ENCODE results near the gene C16orf46.
A peak's percentile ranks its signal among the peaks of the same experiment; 100 is the strongest.
"Not testable (repeated sequence)": the region's sequence is repeated elsewhere in the genome, so short reads cannot be mapped to it uniquely, and the experiment has no call there.

Gene C16orf46, protein sequence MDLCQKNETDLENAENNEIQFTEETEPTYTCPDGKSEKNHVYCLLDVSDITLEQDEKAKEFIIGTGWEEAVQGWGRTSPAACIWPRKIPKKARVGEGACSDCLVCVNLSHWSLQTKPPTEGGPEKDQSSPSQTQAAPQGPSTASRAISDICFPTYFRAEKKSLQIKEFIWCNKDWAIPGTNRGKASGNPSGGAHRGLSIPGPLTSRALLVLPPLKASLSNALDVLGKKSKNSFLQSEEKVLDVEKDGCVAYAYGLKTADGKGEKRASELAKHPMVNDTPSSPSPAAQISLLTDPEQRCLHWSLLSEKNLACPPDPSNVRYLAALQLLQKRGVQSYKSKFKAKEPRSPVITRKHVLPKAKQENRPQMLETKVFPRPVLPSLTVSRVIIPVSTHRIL
- total RNA-seq: 0.06 to 0.09 reads per million in 2 experiments

DNA sequence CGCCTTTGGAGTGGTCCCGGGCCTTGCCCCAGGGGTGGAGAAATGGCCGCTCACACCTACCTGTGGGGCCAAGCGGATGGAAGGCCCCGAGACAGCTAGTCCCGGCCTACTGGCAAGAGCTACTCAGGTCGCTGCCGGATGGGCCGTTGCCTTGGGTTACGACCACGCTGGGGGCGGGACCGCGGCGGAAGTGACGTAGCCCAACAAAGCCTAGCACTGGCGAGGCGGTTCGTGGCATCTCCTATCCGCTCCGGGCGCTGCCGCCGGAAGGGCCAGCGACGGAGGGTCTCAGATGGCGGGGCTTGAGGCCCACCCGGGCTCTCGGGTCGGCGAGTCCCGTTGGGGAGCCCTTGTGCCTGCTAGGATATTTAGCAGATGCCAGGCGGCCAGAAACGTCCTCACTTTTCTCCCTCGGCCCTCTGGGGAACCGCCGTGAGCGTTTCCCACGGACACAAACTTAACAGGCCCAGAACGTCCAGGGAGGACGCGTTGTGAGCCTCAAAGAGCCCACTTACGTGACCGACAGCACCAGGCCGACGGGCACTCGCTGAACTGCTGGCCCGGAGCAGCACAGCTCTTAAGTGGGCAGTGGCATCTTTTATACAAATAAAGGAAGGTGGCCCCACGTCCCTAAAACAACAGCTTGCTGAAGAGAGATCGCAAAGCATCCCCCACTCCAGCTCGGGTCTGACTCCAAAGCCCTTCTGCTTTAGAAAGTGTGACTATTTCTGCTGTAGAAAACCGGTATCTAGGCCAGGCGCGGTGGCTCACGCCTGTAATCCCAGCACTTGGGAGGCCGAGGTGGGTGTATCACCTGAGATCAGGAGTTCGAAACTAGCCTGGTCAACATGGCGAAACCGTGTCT is at the start of gene C16orf46:
Gene C16orf46 (minus strand): TSS at position 163 of the 865 bp plus-strand sequence. CDS start 13,283 bp downstream, outside the sequence.
- DNase-seq (ENCODE audit: low read depth): peak; percentile 91

DNA sequence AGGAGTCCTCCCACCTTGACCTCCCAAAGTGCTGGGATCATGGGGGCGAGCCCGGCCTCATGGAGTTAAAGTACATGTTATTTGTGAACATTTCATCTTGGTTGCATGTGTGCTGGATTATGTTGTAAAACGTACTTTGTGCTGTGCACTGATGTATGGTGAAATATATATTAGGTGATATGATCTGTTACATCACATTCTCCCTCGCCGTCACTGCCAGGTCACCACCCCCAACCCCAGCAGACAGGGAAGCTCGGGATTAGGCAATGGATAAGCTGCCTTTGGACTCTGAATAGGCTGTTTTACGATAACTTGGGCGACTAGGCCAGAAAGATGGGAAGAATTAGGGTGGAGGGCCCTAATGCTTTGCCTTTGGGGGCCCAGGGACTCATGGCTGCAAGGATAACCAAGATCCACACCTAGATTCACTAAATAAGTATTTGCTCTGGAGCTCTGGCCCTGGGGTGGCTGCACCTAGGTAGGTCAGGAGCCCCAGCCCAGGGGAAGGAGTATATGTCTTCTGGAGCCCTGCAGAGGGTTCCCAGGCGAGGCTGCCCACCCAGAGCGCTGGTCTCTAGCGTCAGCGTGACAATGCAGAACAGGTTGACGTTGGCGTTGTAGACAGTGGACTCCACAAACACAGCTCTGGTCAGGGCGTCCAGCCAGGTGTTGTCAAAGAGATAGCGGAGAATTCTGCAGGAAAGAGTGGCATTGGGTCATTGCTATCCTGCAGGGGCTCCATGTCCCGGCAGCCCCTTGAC is 46.2 kb upstream of the C16orf46 start:
- no peak for DNase-seq (ENCODE audit: low read depth)

DNA sequence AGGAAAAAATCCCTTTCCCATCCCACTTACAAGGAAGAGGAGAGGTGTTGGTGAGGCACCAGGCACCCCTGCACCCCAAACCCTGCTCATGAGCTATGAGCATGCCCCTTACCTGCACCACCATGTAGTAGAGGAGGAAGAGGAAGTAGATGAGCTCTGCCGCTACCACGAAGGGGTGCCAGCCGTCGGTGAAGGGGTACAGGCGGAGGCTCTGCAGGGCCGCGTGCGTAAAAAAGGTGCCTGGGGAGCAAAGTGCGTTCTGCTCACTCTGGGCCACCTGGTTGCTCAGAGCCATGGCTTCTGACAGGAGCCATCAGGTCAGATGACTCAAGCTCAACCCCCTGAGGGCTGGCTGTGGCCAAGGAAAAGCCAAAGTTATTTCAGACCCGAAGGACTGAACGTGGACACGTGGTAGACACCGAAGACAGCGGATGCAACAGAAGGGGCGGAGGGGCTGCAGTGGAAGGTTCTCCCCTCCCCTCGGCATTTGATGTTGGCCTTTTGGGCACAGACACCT is 44.5 kb upstream of the C16orf46 start:
- DNase-seq (ENCODE audit: low read depth): no peak

DNA sequence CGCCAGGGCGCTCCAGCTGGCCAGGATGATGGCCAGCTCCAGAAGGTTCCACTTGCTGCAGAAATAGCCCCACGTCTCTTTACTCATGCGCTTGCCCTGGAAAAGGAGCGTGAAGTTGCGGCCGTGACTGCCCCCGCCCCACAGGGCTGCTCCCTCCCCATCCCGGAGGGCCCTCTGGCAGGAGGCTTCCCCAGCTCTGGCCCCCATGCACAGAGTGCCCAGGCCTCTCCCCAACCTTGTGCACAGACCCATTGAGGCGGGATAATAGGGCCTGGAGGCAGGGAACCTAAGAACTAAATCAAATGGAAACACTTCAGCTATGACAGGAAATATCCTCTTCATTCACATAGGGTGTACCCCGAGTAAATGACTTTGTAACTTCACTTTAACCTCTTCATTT is 40.4 kb upstream of the C16orf46 start:
- DNase-seq (ENCODE audit: low read depth): no peak

DNA sequence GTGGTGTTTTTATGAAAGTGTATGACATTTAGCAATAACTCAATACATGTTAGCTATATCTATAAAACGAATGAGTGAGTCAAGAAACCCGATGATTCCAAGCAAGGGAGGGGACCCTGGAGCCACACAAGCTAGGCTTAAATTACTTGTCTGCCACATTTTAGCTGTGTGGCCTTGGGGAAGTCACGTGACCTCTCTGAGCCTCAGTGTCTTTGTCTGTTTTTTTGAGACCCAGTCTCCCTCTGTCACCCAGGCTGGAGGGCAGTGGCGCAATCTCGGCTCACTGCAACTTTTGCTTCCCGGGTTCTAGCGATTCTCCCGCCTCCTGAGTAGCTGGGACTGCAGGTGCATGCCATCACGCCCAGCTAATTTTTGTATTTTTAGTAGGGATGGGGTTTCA is 39.2 kb upstream of the C16orf46 start:
- DNase-seq (ENCODE audit: low read depth): no peak

DNA sequence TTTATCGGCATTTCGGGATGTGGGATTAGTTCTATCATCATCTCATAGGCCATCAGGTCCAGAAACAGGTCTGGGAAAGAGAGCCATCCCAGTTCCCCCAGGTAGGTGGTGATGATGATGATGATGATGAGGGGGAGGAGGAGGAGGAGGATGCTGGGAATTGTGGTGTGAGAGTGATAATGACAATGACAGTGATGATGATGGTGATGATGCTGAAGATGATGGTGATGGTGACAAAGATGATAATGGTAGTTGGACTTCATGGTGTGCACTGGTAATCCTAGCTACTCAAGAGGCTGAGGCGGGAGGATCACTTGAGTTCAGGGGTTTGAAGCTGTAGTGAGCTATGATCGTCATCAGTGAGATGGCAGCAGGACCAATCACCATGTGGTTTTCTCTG is 35.4 kb upstream of the C16orf46 start:
- DNase-seq (ENCODE audit: low read depth): no peak

DNA sequence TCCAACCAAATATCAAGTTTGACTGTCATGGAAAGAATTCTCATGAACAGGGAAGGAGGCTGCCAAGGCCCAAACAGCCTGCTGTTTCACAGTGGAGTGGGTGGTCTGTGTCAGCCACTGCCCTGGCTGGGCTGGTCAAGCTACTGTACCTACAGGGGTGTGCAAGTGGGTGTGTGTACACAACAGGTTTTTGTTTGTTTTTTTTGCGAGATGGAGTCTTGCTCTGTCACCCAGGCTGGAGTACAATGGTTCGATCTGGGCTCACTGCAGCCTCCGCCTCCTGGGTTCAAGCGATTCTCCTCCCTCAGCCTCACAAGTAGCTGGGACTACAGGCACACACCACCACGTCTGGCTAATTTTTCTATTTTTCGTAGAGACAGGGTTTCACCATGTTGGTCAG is 32.2 kb upstream of the C16orf46 start:
- not testable (repeated sequence) for DNase-seq (ENCODE audit: low read depth)

DNA sequence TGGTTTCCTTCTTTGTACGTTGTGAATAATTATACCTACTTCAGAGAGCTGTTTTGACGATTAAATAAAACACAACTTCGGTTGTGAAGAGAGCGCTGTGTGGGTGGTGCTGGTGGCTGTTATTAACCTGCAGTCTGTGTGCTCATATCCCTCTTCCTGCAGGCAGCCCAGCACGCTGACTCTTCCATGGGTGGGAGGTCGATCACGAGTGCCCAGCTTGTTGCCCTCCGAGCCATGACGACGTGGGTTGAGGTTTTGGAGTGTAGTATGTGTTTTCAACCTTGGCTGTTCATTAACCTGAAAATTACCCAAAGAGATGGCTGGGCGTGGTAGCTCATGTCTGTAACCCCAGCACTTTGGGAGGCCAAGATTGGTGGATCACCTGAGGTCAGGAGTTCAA is 30.5 kb upstream of the C16orf46 start:
- no peak for DNase-seq (ENCODE audit: low read depth)

DNA sequence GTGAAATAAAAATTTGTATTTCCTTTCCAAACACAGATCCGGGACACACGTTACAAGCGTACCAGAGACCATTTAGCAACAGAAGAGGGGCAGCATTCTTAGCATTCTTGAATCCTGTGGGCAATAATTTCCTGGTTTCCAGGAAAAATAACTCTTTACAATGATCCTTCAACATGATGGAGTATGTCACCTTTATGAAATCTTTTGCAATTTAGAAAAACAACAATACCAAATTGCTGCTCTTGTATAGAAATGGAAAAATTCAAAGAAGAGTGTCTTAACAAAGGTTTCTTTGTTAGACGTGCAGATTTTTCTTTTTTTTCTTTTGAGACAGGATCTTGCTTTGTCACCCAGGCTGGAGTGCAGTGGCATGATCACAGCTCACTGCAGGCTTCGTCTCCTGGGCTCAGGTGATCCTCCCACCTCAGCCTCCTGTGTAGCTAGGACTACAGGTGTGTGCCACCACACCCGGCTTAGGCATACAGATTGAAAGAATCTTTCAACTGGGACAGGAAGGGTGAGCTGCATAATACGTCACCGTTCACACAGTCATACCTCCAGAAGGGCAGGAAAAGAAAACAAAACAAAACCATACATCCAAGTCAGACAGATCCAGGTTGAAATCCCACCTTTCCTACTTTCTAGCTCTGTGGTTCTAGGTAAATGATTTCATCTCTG is 29.9 kb upstream of the C16orf46 start:
- no peak for DNase-seq (ENCODE audit: low read depth)

DNA sequence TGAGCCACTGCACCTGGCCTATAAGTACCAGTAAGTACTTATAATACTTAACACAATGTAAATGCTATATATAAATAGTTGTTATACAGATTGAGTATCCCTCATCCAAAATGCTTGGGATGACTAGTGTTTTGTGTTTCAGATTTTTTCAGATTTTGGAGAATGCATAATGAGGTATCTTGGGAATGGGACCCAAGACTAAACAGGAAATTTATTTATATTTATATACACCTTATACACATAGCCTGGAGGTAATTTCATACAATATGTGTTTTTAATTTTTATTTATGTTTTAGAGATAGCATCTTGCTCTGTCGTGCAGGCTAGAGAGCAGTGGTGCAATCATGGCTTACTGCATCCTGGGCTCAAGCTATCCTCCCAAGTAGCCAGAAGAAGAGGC is 28.9 kb upstream of the C16orf46 start:
- no peak for DNase-seq (ENCODE audit: low read depth)

DNA sequence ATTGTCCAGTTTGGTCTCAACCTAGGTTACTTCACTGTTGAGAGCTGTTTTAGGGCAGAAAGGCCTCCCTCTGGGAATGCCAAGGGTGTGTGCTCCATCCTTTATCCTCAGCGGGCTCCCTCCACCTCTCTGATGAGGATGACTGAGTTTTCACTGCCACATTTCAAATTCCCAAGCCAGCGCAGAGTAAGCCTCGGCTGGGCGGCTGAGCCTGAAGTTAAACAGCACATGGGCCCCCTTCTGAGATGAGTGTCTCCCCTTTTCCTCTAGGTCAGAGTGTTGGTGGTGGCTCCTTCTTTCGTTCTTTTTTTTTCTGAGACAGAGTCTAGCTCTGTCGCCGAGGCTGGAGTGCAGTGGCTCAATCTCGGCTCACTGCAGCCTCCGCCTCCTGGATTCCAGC is 24.7 kb upstream of the C16orf46 start:
- no peak for DNase-seq (ENCODE audit: low read depth)

DNA sequence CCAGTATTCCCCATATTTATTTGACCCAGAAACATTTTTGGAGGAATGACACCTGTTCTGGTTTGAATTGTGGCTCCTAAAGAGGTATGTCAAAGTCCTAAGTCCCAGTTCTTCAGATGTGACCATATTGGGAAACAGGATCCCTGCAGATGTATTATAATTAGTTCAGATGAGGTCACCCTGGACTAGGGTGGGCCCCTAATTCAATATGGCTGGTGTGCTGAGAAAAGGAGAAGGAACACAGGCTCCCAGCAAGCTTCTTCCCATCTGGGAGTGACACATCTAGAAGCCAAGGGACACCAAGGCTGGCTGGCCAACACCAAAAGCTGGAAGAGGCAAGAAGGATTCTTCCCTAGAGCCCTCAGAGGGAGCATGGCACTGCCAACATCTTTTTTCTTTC is 22.9 kb upstream of the C16orf46 start:
- DNase-seq (ENCODE audit: low read depth): no peak

DNA sequence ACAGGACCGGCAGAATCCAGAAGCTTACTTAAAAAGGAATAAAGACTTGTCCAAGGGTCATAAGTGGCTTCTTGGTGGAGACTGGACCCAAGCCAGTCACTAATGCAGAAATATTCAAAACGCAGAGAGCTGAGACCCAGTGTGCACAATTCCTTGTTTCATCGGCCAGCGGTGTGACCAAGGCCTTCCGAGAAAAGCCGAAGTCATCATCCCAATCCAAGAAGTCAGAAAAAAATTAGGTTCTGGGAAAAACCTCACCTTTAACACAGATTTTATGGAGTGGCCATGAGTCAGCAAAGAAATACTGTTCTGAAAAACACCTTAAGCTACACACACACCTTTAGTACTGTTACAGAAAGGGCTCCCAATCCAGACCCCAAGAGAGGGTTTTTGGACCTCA is 20.2 kb upstream of the C16orf46 start:
- no peak for DNase-seq (ENCODE audit: low read depth)

DNA sequence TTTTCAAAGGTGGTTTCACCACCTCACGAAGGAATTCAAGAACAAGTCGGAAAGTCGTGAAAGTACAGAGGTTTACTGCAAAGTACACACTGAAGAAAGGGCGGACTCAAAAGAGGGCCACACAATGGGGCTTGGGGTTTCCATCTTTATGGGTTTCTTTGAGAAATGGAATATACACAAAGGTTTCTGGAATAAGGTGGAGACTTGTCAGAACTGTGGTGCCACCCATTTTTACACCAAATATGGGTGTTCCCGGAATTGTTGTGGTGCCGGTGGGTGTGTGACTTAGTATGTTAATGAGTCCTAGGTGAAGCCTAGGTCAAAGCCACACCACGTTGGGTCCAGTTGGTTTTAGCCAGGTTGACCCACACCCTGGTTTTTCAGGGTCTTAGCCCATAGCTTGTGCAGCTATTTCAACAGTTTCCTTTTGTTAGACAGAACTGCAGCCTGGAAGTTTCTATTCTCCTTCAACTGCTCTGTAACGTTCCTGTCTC is 19.7 kb upstream of the C16orf46 start:
- DNase-seq (ENCODE audit: low read depth): no peak

DNA sequence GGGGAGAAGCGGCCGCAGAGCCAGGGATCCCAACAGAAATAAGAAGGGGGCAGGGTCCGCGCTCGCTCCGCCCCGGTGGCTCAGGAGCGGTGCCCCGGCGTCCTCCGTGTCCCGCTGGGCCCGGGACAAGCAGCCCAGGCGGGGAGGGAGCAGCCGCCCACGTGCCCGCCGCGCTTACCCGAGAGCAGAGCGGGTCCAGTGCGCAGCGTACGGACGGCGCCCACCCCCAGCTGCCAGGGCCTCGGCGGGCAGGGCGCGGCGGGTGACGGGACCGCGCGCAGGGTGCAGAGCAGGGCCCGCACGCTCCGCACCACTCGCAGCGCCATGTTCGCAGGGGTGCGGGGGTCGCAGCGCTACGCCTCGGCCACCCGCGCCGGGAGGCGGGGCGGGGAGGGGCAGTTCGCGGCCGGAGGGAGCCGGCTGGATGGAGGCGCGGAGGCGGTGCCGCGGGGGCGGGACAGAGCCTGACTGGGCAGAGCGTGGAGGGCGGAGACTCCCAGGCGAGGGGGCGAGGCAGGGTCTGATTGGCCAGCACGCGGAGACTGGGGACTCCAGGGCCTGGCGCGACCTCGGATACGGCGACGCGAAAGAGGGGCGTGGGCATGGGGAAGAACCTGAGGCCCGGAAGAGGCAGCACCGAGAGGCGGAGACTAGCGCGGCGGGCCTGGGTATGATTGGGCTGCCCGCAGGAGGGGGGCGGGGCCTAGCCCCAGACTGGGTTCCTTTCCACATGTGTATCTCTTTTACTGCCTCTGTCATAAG is 19.1 kb upstream of the C16orf46 start, which contains the start of gene GCSH:
Gene GCSH (minus strand): TSS at position 443 of the 762 bp plus-strand sequence. CDS start 117 bp downstream, at position 326.
- DNase-seq (ENCODE audit: low read depth): peak; percentile 98

DNA sequence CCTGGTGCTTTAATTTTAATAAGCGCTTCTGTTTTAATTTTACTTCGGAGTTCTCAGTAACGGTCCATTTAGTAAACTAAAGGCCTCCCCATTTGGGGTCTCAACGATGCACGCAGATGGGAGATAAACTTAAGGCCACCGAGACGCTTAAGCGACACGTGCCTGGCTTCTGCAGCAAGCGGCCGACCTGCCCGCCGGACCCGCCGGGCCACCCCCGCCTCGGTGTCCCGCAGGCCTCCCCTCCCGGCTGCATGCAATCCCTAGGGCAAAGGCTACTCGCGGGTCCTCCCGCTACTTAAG is 18.6 kb upstream of the C16orf46 start:
- DNase-seq (ENCODE audit: low read depth): no peak

DNA sequence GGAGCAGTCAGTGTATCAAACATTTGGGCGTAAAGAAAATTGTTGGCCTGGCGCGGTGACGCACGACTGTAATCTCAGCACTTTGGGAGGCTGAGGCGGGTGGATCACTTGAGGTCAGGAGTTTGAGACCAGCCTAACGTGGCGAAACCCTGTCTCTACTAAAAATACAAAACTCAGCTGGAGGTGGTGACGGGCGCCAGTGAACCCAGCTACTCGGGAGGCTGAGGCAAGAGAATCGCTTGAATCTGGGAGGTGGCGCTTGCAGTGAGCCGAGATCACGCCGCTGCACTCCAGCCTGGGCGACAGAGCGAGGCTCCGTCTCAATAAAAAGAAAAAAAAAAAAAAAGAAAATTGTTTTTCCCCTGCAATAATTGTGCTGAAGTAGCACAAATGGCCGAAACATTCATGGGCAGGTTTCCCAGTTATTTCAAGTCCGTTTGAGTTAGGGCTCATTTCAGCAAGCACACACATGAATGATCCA is 17.8 kb upstream of the C16orf46 start:
- no peak for DNase-seq (ENCODE audit: low read depth)

DNA sequence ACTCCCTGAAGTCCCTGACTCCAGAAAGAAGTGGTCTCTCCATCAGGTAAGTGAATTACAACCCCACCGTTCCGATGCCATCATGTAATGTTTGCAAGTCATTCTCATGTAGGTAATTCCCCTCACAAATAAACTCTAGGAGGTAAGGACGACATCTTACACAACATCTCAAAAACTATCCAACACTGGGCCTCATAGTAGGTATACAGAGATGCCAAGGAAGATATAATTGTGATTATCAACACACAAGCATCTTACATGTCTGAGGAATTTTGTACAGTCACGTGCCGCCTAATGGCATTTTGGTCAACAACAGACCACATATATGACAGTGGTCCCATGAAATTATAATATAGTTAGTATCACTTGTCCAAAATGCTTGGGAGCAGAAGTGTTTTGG is 11.8 kb upstream of the C16orf46 start:
- DNase-seq (ENCODE audit: low read depth): no peak

DNA sequence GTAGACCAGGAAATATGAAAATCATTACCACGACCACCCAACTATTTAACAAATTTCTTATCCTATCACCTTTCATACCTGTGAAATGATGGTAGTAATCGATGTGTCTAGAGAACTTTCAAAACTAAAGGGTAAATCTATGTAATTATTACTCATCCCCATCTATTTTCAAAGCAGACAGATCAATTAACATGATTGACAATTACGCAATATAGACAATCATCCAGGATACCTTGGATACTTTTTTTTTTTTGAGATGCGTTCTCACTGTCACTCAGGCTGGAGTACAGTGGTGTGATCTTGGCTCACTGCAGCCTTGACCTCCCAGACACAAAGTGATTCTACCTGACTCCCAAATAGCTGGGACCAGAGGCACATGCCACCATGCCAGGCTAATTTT is 4.0 kb upstream of the C16orf46 start:
- DNase-seq (ENCODE audit: low read depth): no peak

DNA sequence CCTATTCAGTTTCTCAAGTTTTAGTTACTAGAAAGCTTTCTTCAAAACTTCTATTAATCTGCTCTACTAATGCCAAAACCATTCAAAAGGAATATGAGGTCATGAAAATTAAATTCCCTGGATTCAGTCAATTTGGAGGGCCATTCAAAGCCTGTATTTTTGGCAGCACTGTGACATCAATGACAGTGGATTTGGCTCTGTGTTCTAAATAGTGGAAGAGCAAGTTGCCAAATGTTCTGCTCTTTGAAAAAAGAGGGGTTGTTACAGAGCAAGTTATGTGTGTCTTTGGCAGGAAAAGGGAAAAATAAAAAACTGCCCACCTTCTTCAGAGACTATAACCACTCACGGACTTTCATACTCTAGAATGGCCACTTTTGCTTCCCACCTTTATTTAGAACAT is 3.2 kb upstream of the C16orf46 start:
- no peak for DNase-seq (ENCODE audit: low read depth)

Data from T follicular helper cell (primary cell).